Epidermal melanocyte (primary cell): ENCODE results near the gene DMRTB1.
"Not testable (repeated sequence)": the region's sequence is repeated elsewhere in the genome, so short reads cannot be mapped to it uniquely, and the experiment has no call there.

Experiments
- DNase-seq: peaks from one replicate; pipeline ENCODE4 v3.0.0; 2011; ENCODE audit warnings: low spot score; ENCODE audit not compliant: insufficient read length

Gene DMRTB1

DNA sequence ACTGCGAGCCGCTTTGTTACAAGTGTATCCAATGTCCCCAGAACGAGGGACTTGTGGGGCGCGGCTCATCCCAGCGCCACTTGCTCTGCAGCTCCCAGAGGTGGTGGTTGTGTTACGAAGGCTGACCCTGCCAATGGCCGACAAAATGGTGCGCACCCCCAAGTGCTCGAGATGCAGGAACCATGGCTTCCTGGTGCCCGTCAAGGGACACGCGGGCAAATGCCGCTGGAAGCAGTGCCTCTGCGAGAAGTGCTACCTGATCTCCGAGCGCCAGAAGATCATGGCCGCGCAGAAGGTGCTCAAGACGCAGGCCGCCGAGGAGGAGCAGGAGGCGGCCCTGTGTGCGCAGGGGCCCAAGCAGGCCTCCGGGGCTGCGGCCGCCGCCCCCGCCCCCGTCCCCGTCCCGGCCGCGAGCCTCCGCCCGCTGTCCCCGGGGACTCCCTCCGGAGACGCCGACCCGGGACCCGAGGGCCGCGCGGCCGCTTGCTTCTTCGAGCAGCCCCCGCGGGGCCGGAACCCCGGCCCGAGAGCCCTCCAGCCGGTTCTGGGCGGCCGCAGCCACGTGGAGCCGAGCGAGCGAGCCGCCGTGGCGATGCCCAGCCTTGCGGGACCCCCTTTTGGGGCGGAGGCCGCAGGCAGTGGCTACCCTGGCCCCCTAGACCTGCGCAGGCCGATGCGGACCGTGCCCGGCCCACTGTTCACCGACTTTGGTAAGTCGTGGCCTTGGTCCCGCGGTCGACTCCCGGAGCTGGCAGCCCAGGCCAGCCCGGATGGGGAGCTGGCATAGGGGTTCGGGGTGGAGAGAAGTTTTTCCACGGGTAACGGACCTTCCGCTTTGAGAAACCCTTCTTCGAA is at the start of gene DMRTB1:
Gene DMRTB1 (plus strand): TSS at position 79 of the 855 bp plus-strand sequence. CDS start 55 bp downstream, at position 134.
- DNase-seq: no peak

DNA sequence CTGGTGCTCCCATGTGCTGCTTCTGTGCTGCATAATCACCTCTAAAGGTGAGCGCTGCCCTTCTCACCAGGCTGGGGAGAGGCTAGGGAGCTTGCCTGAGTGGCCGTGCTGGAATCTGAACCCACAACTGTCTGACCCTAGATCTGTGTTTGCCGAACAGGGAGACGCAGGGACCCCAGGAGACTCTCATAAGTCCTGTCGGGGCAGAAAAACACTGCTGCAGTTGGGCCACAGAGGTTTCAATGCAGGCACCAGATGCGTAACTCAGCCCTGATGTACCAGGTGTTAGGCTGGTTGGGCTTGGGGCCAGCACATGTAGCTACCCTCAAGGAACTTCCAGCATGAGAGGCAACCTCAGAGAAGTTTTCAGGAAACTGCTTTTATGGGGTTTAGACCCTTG is 49.5 kb upstream of the DMRTB1 start:
- no peak for DNase-seq

DNA sequence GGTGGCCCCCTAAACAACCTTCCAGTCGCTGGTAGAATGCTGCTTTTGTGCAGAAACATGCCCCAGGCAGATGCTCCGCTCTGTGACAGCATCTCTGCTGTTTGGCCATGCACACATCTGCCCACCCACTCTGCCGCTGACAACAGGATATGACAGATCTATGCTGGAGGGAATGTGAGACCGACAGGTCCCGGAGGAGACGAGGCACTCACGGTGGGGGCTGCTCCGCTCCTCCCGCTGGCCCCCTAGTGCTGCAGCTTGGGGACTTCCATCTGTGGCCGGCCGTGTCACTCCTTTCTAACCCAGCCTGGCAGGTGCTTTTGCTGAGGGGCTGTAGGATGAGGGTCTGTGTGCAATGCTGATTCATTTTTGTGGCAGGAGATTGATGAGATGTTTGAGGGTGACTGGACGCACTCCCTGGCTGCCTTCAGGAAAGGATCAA is 49.1 kb upstream of the DMRTB1 start:
- DNase-seq: no peak

DNA sequence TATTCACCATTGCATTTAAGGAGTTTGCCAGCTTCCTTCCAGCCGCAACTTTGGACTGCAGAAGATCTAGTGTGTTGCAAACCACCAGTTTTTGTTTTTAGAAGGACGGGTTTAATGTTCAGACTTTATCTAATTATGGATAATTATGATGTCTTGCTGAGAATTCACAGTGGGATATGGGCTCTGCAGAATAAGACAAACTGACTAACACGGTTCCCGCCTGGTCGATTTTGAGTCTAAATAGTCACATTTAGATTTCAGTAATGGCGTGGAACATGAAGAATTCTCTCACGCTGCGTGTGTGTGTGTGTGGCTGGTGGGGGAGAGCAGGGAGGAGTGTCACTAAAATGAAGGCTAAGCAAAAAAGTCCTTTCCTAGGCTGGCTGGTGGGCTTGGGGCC is 48.5 kb upstream of the DMRTB1 start:
- DNase-seq: no peak

DNA sequence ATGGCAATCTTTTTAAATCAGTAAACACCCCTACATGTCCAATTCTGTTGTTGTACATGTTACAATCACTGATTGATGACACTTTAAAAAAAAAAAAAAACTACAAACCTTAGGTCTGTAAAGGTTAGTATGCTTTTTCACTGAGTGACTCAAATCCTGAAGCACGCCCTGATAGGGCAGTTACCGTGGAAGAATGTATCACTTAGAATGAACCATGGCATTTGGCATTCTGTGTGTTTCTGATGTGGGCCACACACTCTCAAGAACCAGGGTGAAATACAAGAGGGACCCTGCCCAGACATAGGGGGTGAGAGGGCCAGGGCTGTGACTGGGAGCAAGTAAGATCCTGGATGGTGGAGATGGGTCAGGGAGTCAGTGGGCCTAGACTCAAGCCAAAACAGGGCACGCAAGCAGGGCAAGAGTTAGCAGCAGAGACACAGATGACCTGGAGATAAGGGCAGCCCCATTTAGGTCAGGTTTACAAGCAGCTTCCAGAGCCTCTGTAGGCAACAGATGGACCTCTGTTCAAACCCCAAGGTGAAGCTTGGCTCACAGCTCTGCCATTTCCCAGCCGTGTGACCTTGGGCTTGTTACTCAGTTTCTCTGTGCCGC is 47.6 kb upstream of the DMRTB1 start:
- DNase-seq: no peak

DNA sequence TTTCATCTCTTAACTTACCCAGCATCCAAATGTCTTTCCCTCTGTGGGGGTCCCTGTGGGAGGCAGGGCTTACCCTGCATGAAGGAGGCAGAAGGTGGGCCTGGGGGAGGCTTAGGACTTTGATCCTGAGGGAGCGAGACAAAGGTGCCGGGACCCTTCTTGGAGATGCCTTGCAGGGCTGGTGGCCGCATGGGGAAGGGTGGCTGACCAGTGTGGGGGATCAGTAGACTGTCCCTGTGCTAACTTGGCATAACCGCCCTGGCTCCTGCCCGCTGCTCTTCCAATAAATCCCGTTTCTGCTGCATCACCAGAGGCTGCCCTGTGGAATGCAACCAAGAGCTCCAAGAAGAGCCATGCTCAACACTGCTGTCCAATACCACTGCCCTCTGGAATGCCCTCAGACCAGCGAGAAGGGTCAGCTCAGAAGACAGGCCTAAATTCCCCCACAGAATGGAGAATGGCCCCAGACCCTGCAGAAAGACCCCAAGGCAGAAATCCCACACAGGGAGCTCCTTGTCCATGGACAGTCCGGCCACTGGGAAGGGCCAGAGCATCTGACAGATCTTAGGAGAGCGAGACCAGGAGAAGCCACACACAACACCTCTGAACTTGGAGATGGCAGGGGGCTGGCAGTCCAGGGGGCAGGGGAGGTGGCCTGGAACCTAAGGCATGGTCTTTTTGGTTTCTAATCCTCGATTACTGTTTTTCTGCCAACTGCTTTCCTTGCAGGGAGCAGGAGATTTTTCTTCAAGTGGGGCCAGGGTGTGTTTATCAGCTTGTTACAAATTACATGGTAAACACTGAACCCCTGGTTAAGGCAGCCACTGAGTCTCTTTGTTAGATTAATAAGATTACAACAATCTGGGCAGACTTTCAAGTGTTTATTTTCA is 46.7 kb upstream of the DMRTB1 start:
- no peak for DNase-seq

DNA sequence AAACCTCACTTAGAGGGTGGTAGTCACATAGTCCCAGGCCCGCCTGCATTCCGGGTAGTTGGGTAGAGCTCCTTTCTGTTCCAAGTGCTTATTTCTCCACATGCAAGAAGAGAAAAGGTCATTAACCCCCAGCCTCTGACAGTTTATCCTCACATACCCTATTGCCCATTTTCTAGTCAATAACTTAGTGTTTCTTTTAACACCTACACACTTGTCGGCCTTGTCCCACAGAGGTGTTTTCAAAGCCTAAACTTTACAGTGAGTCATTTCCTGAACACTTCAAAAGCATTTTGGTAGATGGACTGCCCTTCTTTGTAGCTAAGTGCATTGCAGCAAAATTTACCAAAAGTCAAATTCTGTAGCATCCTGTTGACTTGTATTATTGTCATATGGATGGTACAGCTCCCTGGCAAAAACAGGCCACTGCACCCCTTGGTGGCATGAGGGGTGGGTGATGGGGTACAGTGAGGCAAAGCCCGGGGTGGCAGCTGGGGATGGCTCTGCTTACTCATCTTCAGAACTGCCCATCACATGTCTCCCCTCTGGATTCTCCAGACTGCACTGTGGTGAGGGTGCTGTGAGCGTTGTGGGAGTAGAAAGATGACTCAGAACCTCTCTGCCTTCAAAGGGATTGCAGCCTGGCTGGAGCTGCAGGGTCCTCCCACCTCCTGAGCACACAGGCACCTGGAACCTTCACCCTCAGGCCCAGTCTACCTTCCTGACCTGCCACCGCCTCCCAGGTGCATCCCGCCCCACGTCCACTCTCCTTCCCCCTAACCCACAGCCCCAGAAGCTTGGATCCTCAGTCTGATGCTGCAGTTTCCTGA is 45.8 kb upstream of the DMRTB1 start:
- no peak for DNase-seq

DNA sequence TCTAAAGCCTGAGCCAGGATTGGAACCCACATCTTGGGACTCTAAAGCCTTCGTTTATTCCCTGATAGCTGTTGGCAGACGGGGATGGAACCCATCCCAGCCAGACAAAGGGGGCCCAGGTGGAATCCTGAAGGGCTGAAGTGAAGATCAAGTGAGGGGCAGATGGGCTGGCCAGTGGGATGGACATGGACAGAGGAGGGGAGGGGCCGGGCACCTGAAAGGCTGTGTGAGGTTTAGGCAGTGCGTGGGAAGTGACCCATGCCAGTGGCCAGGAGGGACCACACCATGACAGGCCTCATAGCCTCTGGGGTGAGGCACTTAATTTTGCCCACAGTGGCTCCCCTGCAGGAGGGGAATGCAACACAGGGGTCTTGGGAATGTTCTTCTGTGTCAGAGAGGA is 44.6 kb upstream of the DMRTB1 start:
- DNase-seq: no peak

DNA sequence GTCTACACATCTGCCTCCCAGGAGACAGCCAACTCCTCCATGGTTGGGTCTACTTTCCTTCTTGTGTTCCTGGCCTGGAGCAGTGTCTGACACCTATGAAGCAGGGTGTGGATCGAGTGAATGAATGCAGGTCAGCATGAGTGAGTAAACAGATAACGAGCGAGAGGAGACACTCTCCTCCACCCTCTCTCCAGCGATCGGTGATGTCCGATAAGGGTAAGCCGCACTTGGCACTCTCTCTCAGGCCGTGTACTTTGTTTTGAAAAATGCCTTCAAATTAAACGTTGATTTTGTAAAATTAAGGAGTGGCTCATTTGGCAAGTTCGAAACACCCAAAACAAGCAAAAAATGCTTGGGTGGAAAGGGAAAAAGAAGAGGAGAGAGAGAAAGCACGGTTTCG is 43.8 kb upstream of the DMRTB1 start:
- DNase-seq: no peak

DNA sequence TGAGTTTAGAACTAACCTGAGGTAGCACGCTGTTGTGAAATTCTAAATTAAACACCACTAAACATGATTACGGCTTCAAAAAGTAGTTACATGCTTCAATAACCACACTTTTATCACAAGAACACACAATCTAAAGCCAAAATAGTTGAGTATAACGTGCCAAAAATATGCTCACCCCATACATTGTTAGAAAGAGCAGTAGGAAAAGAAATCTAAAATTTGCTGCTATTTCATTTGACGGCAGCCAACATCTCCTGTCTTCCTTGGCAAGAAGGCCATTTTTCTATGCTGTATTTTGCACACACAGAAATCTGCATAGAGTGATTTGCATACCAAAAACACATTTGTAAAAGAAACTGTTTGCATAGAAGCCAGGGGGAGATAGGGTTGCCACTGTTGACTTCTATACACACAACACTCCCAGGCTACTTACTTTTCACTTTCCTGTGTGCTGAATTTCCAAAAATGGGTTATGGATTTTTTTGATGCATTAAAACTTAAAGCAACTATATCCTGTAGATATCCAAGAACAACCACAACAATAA is 42.9 kb upstream of the DMRTB1 start:
- no peak for DNase-seq

DNA sequence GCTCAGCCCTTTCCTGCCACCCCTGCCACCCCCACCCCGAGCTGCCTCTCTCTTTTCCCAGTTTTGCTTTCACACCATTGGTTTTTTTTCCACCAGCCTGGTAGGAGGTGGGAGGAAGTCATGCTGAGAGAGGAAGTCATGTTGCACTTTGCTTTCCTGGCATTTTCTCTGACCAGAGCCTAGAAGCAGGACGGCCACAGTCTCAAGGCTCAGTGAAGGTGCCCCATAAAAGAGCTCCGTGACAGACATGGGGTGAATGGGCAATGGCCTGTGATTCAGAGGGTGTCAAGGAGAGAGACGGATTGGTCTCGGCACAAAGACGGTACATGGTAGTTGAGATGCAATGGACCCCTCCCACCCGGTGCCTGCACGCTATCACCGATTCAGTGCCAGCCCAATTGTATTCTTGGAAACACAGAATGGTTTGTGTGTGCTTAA is 42.1 kb upstream of the DMRTB1 start:
- no peak for DNase-seq

DNA sequence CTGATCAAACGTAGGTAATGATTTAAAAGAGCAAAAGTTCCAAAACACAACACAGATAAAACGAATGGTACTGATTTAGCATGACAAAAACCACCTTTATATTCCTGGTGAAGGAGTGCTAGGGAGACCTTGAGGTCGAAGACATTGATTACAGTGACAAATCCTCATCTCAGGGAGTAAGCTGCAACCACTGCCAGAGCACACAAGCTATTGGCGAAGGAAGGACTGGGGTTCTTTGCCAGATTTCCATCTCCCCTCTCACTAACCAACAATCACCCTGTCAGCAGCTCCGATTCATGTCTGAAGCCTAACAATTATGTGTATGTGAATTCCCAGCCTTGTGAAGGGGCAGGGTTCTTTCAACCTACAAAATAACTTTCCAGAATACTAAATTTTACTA is 40.2 kb upstream of the DMRTB1 start:
- DNase-seq: no peak

DNA sequence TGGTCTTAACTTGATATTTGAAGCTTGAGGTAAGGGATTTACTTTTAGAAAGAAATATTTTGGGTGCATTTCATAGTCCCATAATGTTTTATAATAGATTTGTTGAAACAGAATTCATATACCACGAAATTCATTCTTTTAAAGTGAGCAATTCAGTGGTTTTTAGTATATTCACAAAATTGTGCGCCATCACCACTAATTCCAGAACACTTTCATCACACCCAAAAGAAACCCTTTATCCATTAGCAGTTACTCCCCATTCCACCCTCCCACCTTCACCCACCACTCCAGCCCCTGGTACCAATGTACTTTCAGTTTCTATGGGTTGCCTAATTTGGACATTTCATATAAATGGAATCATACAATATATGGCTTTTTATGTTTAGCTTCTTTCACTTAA is 38.9 kb upstream of the DMRTB1 start:
- DNase-seq: no peak

DNA sequence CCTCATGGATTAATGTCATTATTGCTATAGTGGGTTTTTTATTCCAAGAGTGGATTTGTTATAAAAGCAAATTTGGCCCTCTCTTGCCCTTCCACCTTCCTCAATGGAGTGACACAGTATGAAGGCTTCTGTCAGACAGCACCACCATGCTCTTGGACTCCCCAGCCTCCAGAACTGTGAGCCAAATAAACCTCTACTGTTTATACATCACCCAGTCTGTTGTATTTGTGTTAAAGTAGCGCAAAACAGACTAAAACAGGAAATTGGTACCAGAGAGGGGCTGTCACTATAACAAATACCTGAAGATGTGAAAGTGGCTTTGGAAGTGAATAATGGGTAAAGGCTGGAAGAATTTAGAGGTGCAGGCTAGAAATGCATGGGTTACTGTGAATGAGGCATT is 38.0 kb upstream of the DMRTB1 start:
- no peak for DNase-seq

DNA sequence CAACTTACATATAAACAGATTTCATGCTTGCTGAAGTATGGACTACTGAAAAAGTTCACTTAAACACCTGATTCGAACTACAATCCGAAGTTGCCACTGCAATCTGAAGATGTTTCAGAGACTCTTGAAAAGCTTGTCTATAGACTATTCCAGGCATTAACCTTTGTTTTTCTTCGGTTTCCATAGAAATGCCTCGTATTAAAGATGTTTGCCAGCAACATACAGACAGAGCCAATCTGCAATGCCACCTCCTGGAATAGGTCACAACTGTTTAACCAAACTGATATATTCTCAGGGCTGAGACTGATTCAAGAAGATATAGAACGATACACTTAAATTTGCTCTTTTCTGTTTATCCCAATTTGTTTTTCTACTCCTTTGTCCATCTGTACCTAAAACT is 28.9 kb upstream of the DMRTB1 start:
- no peak for DNase-seq

DNA sequence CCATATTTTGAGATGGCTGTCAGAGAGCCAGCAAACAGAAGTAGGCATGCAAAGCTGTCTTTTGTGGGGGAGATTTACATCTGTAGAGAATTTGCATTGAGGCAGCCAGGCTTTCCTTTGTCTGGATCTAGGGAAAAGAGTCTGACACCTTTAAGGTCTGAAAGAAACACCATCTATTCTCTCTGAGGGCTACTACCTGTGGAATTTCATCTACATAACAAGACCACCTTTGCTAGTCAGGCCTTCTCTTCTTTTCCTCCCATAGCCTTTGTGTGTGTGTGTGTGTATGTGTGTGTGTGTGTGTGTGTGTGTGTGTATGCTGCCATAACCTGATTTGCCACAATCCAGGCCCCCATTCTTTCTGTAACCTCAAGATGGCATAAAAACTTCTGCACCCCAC is 28.4 kb upstream of the DMRTB1 start:
- DNase-seq: no peak

DNA sequence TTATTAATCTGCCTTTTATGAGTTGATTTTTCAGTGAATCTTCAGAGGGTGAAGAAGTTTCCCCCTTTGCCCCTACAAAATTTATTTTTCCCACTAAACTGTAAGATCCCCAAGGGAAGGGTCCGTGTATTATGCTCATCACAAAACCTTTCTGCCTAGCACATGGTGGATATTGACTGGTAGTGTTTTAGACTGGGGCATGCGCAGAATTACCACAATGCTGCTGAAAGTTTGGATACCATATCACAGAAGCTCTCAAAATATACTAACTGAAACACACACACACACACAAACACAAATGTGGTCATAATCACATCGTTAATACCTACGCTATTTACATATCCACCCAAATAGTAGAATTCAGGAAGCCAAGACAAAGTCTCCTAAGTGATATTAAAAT is 28.0 kb upstream of the DMRTB1 start:
- no peak for DNase-seq

DNA sequence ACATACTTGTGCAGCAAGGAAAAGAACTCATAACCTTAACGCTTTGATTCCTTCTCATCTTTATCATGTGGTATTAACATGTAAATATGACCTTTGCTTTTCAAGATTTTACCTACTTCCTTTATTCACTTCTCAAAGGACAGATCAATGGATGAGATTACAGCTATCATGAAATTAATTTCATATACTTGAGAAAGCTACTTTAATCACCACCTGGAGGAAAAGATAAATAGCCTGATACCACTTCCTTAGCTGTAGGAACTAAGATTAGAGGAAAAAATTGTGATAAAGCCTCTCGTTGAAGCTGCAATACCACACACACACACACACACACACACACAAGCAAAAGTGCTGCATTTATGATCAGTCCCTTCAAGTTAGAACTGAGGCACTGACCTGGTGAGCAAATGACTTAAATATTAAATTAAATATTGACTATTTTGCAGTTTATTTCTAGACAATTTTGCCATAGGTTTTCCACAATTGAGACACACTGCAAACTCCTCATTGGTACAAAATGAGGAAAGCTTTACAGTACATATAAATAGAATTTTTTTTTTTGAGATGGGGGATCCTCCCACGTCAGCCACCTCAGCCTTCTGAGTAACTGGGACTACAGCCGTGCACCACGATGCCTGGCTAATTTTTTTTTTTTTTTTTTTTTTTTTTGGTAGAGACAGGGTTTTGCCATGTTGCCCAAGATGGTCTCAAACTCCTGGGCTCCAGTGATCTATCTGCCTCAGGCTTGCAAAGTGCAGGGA is 27.2 kb upstream of the DMRTB1 start:
- no peak for DNase-seq

DNA sequence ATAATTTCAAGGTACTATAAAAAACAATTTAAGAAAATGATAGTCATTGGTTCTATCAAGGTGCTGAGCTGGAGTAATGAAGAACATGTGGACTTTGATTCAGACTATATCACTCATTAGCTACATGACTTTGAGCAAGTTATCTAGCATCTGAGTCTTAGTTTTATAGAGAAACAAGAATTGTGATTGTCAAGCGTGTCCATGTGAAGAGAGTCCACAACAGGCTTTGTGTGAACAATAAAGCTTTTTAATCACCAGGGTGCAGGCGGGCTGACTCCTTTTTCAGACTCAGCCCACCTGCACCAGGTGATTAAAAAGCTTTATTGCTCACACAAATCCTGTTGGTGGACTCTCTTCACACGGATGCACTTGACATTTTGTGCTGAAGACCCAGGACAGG is 26.6 kb upstream of the DMRTB1 start:
- no peak for DNase-seq

DNA sequence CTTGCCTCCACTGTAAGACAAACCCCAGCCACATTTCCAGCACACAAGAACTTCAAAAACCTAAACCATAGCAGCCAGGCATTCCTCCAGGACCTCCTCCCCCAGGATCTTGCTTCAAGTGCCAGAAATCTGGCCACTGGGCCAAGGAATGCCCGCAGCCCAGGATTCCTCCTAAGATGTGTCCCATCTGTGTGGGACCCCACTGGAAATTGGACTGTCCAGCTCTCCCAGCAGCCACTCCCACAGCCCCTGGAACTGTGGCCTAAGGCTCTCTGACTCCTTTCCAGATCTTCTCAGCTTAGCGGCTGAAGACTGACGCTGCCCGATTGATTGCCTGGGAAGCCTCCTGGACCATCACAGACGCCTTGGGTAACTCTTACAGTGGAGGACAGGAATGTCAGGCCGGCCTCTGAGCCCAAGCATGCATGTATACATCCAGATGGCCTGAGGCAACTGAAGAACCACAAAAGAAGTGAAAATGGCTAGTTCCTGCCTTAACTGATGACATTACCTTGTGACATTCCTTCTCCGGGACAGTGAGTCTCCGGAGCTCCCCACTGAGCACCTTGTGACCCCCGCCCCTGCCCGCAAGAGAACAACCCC is 24.7 kb upstream of the DMRTB1 start:
- DNase-seq: not testable (repeated sequence)
